ENCODE data around the gene RIPPLY2.

The RIPPLY2 gene

DNA sequence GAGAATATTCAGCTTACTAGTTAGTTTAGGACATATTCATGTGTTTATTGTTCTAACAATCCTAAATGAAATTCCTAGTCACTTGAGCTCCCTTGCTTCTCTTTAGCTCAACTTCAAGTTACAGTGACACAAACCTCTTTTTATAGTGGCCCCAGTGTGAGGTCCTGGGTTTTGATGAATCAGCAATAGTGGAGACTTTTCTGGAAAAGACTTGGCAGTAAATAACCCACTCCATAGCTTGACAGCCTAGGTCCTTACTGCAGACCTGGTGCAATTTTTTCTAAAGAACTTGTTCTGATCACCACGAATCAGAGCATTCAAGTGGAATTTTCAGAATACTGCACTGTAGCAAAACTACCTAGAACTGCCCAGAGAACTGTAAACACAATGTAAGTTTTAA, 6.9 kb upstream of the RIPPLY2 start:
- TF ChIP-seq MYC (IDR thresholded peaks at IDR 0.05; ENCODE audit: low read depth, low read length) (no peak), POLR2A (IDR thresholded peaks at IDR 0.05; ENCODE audit: extremely low read depth, insufficient read length) (no peak)
- TF ChIP-seq, protein P1, sequence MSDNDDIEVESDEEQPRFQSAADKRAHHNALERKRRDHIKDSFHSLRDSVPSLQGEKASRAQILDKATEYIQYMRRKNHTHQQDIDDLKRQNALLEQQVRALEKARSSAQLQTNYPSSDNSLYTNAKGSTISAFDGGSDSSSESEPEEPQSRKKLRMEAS (IDR thresholded peaks at IDR 0.05; ENCODE audit: low read depth, low read length), result no peak
- TF ChIP-seq, protein P2, sequence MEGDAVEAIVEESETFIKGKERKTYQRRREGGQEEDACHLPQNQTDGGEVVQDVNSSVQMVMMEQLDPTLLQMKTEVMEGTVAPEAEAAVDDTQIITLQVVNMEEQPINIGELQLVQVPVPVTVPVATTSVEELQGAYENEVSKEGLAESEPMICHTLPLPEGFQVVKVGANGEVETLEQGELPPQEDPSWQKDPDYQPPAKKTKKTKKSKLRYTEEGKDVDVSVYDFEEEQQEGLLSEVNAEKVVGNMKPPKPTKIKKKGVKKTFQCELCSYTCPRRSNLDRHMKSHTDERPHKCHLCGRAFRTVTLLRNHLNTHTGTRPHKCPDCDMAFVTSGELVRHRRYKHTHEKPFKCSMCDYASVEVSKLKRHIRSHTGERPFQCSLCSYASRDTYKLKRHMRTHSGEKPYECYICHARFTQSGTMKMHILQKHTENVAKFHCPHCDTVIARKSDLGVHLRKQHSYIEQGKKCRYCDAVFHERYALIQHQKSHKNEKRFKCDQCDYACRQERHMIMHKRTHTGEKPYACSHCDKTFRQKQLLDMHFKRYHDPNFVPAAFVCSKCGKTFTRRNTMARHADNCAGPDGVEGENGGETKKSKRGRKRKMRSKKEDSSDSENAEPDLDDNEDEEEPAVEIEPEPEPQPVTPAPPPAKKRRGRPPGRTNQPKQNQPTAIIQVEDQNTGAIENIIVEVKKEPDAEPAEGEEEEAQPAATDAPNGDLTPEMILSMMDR (IDR thresholded peaks at IDR 0.05; ENCODE audit: low read depth, low read length), result no peak
- no peak for DNase-seq (ENCODE audit: low read depth)

GRCh38 chr6:83847179-83847578, 6.0 kb upstream of the RIPPLY2 start:
- DNase-seq (ENCODE audit: low read depth), result no peak

More for the DNA sequence above, 6.9 kb upstream of the RIPPLY2 start:
- no peak overlapping the region for H3K4me3 ChIP-seq (ENCODE audit: low read depth, low read length)

DNA sequence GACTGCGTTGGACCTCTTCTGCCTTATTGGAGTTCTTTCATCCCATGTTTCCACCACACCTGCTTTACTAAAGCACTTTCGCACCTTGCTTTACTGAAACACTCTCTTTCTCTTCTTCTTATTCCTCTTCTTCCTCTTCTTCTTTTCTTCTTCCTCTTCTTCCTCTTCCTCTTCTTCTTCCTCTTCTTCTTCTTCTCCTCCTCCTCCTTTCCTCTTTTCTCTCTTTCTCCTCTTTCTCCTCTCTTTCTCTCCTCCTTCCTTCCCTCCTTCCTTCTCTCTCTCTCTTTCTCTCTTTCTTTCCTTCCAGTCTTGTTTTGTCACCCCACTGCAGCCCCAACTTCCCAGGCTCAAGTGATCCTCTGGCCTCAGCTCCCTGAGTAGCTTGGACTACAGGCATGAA, 4.0 kb upstream of the RIPPLY2 start:
- H3K4me3 ChIP-seq (ENCODE audit: low read depth, low read length), result no peak overlapping the region
- no peak for TF ChIP-seq POLR2A (IDR thresholded peaks at IDR 0.05; ENCODE audit: extremely low read depth, insufficient read length)
- TF ChIP-seq, protein P2 (IDR thresholded peaks at IDR 0.05; ENCODE audit: low read depth, low read length), result no peak
- no peak for TF ChIP-seq MYC (IDR thresholded peaks at IDR 0.05; ENCODE audit: low read depth, low read length)
- TF ChIP-seq, protein P1 (IDR thresholded peaks at IDR 0.05; ENCODE audit: low read depth, low read length), result no peak
- no peak for DNase-seq (ENCODE audit: low read depth)

More at GRCh38 chr6:83847179-83847578, 6.0 kb upstream of the RIPPLY2 start:
- TF ChIP-seq, protein P2 (IDR thresholded peaks at IDR 0.05; ENCODE audit: low read depth, low read length), result no peak
- TF ChIP-seq, protein P1 (IDR thresholded peaks at IDR 0.05; ENCODE audit: low read depth, low read length), result no peak
- TF ChIP-seq POLR2A (IDR thresholded peaks at IDR 0.05; ENCODE audit: extremely low read depth, insufficient read length), result no peak
- no peak for TF ChIP-seq MYC (IDR thresholded peaks at IDR 0.05; ENCODE audit: low read depth, low read length)
- H3K4me3 ChIP-seq (ENCODE audit: low read depth, low read length), result no peak overlapping the region

DNA sequence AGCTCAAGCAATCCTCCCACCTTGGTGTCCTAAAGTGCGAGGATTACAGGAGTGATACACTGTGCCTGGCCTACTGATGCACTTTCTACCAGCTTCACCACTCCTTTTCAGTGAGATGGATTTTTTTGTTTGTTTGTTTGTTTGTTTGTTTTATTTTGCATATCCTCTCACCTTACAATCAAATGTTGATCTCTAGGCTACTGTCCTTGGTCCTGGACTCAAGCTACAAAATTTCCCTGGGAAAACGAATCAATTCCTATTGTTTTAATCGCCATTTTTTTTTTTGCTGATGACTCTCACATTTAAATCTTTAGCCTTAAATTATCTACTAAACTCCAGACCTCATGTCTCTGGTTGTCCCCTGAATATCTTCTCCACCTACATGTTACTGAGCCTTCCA, 3.5 kb upstream of the RIPPLY2 start:
- DNase-seq (ENCODE audit: low read depth), result no peak

DNA sequence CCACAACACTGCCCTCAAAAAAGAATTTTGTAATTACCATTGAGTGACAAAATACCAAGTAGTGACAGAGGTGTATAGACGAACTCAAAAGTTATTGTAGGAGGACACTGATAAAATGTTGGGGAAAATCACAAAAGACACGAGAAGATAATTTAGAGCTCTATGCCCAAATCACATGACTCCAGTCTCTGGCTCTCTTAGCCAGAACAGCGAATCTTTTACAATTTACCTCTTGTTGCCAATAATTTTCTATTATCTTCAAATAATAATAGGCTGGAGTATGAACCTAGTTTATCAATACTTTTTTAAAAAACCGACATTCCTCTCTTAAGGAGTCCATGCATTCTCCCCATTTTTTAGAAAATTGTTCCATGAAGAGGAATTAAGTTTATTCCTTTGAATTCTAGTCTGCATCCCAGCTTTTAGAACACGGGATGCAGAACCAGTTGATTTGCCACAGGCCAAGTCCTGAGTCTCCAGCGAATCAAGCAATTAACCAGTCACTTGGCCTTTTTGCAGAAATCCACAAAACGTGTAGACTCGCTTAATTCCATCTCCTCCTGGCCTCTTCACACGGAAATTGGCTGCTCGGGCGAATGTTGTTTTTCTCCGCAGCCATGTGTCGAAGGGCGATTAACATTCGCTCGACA, 507 bp upstream of the RIPPLY2 start:
- no peak for DNase-seq (ENCODE audit: low read depth)
- H3K4me3 ChIP-seq (ENCODE audit: low read depth, low read length), result no peak overlapping the region
- TF ChIP-seq POLR2A (IDR thresholded peaks at IDR 0.05; ENCODE audit: extremely low read depth, insufficient read length) (no peak), MYC (IDR thresholded peaks at IDR 0.05; ENCODE audit: low read depth, low read length) (no peak)
- TF ChIP-seq, protein P2 (IDR thresholded peaks at IDR 0.05; ENCODE audit: low read depth, low read length), result no peak
- TF ChIP-seq, protein P1 (IDR thresholded peaks at IDR 0.05; ENCODE audit: low read depth, low read length), result no peak

More for the DNA sequence above, 3.5 kb upstream of the RIPPLY2 start:
- H3K4me3 ChIP-seq (ENCODE audit: low read depth, low read length), result no peak overlapping the region
- TF ChIP-seq, protein P1 (IDR thresholded peaks at IDR 0.05; ENCODE audit: low read depth, low read length), result no peak
- TF ChIP-seq MYC (IDR thresholded peaks at IDR 0.05; ENCODE audit: low read depth, low read length) (no peak), POLR2A (IDR thresholded peaks at IDR 0.05; ENCODE audit: extremely low read depth, insufficient read length) (no peak)
- TF ChIP-seq, protein P2 (IDR thresholded peaks at IDR 0.05; ENCODE audit: low read depth, low read length), result no peak

Measured in NB4 (cell line).